CD14-positive monocyte (primary cell): ENCODE data around the gene MAML3. TPM values are rescaled to one million over a fixed set of nuclear protein-coding genes. Genes with fewer than 3 reads are reported as not detected.

Experiments used
- DNase-seq, 3 donors: peaks; one replicate each; pipeline ENCODE4 v3.0.0-alpha.2; 2011 to 2022
- H2AFZ ChIP-seq: 2 replicates; pipeline ENCODE4 v1.6.0; 2012; ENCODE audit warnings: mild to moderate bottlenecking, low read depth, low read length, inconsistent platforms; ENCODE audit not compliant: insufficient read depth, poor library complexity, severe bottlenecking
- H3K27ac ChIP-seq, 2 donors: 1 replicate in 1 of 2; 2 replicates in 1 of 2; pipeline ENCODE4 v1.5.1; 2012 to 2013; ENCODE audit warnings: low read length in 2 of 2, control low read depth in 1 of 2, inconsistent platforms in 1 of 2, low read depth in 1 of 2, mild to moderate bottlenecking in 1 of 2
- H3K27me3 ChIP-seq, 2 donors: one replicate each; pipeline versions ENCODE4 v1.6.0 to v1.6.1; 2011 to 2013; ENCODE audit warnings: low read length in 2 of 2; ENCODE audit not compliant: control insufficient read depth in 2 of 2, insufficient read depth in 2 of 2
- H3K36me3 ChIP-seq, 2 donors: replicated peaks in 1 of 2; 1 replicate in 1 of 2; 2 replicates in 1 of 2; pipeline versions ENCODE4 v1.5.1 to v1.6.1; 2012 to 2013; ENCODE audit warnings: low read length in 2 of 2, control low read depth in 1 of 2, inconsistent platforms in 1 of 2, mild to moderate bottlenecking in 1 of 2; ENCODE audit not compliant: insufficient read depth in 2 of 2, control insufficient read depth in 1 of 2
- H3K4me1 ChIP-seq, 2 donors: 1 replicate in 1 of 2; 2 replicates in 1 of 2; pipeline versions ENCODE4 v1.5.1 to v1.6.1; 2012 to 2013; ENCODE audit warnings: low read length in 2 of 2, control low read depth in 1 of 2, inconsistent platforms in 1 of 2, mild to moderate bottlenecking in 1 of 2, moderate library complexity in 1 of 2; ENCODE audit not compliant: insufficient read depth in 2 of 2, control insufficient read depth in 1 of 2
- H3K4me2 ChIP-seq: replicated peaks from 2 replicates; pipeline ENCODE3; 2012; ENCODE audit warnings: low read length, moderate library complexity, mild to moderate bottlenecking; ENCODE audit not compliant: poor library complexity, severe bottlenecking; ENCODE audit errors: extremely low read depth
- H3K4me3 ChIP-seq, 3 experiments: fragments of 200-600 bp in 1 of 3; sonication (generic) in 1 of 3; replicated peaks in 1 of 3; 1 replicate in 2 of 3; 2 replicates in 1 of 3; pipeline ENCODE4 v1.5.1; 2011 to 2013; ENCODE audit warnings: low read length in 3 of 3, mild to moderate bottlenecking in 3 of 3, control low read depth in 2 of 3, low read depth in 2 of 3, inconsistent platforms in 1 of 3, moderate library complexity in 1 of 3
- H3K79me2 ChIP-seq: 2 replicates; pipeline ENCODE4 v1.6.0; 2012; ENCODE audit warnings: mild to moderate bottlenecking, control low read depth, inconsistent platforms, low read length, moderate library complexity; ENCODE audit not compliant: insufficient read depth
- H3K9ac ChIP-seq: 2 replicates; pipeline ENCODE4 v1.6.0; 2017; ENCODE audit warnings: low read length, mild to moderate bottlenecking; ENCODE audit not compliant: insufficient read depth, poor library complexity, severe bottlenecking
- H3K9me3 ChIP-seq, 2 donors: replicated peaks in 1 of 2; 1 replicate in 1 of 2; 2 replicates in 1 of 2; pipeline versions ENCODE4 v1.5.1 to v1.6.1; 2012 to 2013; ENCODE audit warnings: low read length in 2 of 2, control low read depth in 1 of 2; ENCODE audit not compliant: control insufficient read depth in 1 of 2, insufficient read depth in 1 of 2
- H4K20me1 ChIP-seq: 2 replicates; pipeline ENCODE4 v1.6.0; 2012; ENCODE audit warnings: mild to moderate bottlenecking, low read length, control low read depth, moderate library complexity; ENCODE audit not compliant: insufficient read depth
- H3K27ac Mint-ChIP-seq, 7 donors: one replicate each; pipeline ENCODE4 v1.8.0; 2020; ENCODE audit warnings: mild to moderate bottlenecking in 7 of 7, mixed read lengths in 7 of 7, moderate library complexity in 6 of 7, inconsistent platforms in 2 of 7
- H3K27me3 Mint-ChIP-seq, 3 donors: one replicate each; pipeline ENCODE4 v1.8.0; 2021 to 2022; ENCODE audit warnings: low read depth in 3 of 3, mild to moderate bottlenecking in 3 of 3, mixed read lengths in 3 of 3, moderate library complexity in 3 of 3, inconsistent platforms in 1 of 3
- H3K36me3 Mint-ChIP-seq, 2 donors: one replicate each; pipeline ENCODE4 v1.8.0; 2020; ENCODE audit warnings: mixed read lengths in 2 of 2, inconsistent platforms in 1 of 2, mild to moderate bottlenecking in 1 of 2
- H3K4me1 Mint-ChIP-seq: one replicate; pipeline ENCODE4 v1.8.0; 2020; ENCODE audit warnings: mild to moderate bottlenecking, mixed read lengths
- H3K4me3 Mint-ChIP-seq, 2 donors: one replicate each; pipeline ENCODE4 v1.8.0; 2020; ENCODE audit warnings: mild to moderate bottlenecking in 2 of 2, mixed read lengths in 2 of 2, moderate library complexity in 1 of 2
- H3K9me3 Mint-ChIP-seq, 7 donors: one replicate each; pipeline ENCODE4 v1.8.0; 2020 to 2022; ENCODE audit warnings: mixed read lengths in 7 of 7, mild to moderate bottlenecking in 6 of 7, moderate library complexity in 6 of 7, inconsistent platforms in 2 of 7
- WGBS: methylation state at CpG from one replicate; pipeline ENCODE4 v1.1.5; 2013; ENCODE audit warnings: missing lambda C conversion rate; ENCODE audit not compliant: insufficient coverage; 5-methylcytosine and 5-hydroxymethylcytosine counted together
- intact Hi-C, 2 donors: fragments of 100-400 bp; cut with micrococcal nuclease; formaldehyde crosslinking; loops; one replicate each; pipeline versions ENCODE4 v1.15.0 to v1.15.1; 2023
- polyA plus RNA-seq, 3 donors: library from polyadenylated mRNA; depleted of rRNA in 1 of 3; unstranded in 2 of 3; stranded (reverse) in 1 of 3; fragments of 300-500 nt in 2 of 3; fragments of >200 nt in 1 of 3; fragmentation: Illumina TruSeq in 2 of 3; gene quantifications; 1 replicate in 2 of 3; 2 replicates in 1 of 3; pipeline ENCODE4 v1.2.3, GENCODE V29; 2012 to 2021
- TF ChIP-seq, protein P1 (sequence below): fragments of 200-600 bp; IDR thresholded peaks from one replicate; pipeline ENCODE4 v1.8.0; 2022; ENCODE audit warnings: antibody characterized with exemption, mild to moderate bottlenecking

MAML3 gene
- polyA plus RNA-seq, 3 donors = 1.5 to 6.5 (median 2.3) TPM

DNA sequence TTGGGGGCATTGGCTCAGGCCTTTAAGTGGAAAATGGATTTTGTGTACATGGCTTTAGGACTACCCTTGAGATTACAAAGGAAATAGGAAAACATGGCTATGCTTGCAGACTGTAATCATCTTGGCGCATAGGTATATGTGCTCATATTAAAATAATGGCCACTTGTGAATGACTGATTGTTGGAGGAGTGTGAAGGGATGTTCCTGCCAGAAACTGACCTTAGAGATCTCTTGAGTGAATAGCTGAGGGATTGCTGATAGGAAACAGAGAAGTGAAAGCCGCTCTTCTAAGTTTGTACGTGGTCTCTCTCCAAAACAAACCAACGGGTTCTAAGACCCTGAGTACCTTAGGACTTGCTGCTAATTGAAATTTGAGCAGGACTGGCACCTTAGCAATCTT is 302.3 kb downstream of the MAML3 start:
- Histone ChIP-seq H3K36me3 (peaks cover 0 to 5% of the 10 kb centered on the region in 2 donors), H3K79me2 (no peaks in the 10 kb centered on the region), H3K4me2 (no peak overlapping the region), H3K4me3 (no peak overlapping the region), H3K27ac (no peak overlapping the region), H3K9ac (no peak overlapping the region), H4K20me1 (no peaks in the 10 kb centered on the region), H2AFZ (no peak overlapping the region), H3K4me1 (peaks cover 11 to 17% of the 10 kb centered on the region in 2 donors), H3K27me3 (no peaks in the 10 kb centered on the region), H3K9me3 (no peaks in the 10 kb centered on the region)
- Mint-ChIP-seq H3K4me1 (peaks cover 19% of the 10 kb centered on the region), H3K27me3 (peaks cover 0 to 1% (median 0%) of the 10 kb centered on the region in 3 donors), H3K4me3 (no peak overlapping the region), H3K27ac (no peak overlapping the region), H3K9me3 (no peaks in the 10 kb centered on the region), H3K36me3 (peaks cover 10% of the 10 kb centered on the region in 2 donors)
- TF ChIP-seq, protein P1, sequence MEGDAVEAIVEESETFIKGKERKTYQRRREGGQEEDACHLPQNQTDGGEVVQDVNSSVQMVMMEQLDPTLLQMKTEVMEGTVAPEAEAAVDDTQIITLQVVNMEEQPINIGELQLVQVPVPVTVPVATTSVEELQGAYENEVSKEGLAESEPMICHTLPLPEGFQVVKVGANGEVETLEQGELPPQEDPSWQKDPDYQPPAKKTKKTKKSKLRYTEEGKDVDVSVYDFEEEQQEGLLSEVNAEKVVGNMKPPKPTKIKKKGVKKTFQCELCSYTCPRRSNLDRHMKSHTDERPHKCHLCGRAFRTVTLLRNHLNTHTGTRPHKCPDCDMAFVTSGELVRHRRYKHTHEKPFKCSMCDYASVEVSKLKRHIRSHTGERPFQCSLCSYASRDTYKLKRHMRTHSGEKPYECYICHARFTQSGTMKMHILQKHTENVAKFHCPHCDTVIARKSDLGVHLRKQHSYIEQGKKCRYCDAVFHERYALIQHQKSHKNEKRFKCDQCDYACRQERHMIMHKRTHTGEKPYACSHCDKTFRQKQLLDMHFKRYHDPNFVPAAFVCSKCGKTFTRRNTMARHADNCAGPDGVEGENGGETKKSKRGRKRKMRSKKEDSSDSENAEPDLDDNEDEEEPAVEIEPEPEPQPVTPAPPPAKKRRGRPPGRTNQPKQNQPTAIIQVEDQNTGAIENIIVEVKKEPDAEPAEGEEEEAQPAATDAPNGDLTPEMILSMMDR = no peak
- intact Hi-C loops = no loop called here
- 100% methylated on average over 1 of the region's 4 CpGs for WGBS
- no peak for DNase-seq

DNA sequence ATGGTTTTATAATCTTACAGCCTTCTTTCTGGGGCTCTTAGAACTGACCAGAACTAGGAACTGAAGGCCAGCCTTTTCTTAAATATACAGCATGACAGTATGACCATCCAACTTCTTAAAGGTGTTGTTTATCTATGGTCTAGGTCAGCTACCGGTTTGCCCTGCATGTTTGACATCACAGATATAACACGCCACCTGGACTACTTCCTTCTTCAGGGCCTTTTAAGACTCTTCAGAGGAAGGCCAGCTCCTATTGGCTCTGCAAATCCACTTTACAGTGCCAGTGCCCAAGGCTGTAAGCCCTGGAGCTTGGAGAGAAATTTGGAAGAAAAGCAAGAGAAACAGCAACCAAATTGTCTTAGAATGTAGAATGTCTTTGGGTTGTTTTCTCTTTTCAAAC is 302.9 kb downstream of the MAML3 start:
- peaks cover 0 to 1% (median 0%) of the 10 kb centered on the region in 3 donors for H3K27me3 Mint-ChIP-seq
- peaks cover 7 to 10% of the 10 kb centered on the region in 2 donors for H3K36me3 Mint-ChIP-seq
- Histone ChIP-seq H2AFZ (no peak overlapping the region), H3K4me2 (no peak overlapping the region), H3K9me3 (no peaks in the 10 kb centered on the region), H3K9ac (no peak overlapping the region), H3K27me3 (no peaks in the 10 kb centered on the region), H3K4me1 (peaks cover 11 to 17% of the 10 kb centered on the region in 2 donors), H4K20me1 (no peaks in the 10 kb centered on the region), H3K36me3 (peaks cover 0 to 5% of the 10 kb centered on the region in 2 donors), H3K79me2 (no peaks in the 10 kb centered on the region), H3K4me3 (no peak overlapping the region), H3K27ac (no peak overlapping the region)
- TF ChIP-seq, protein P1 = no peak
- H3K9me3 Mint-ChIP-seq = no peaks in the 10 kb centered on the region
- peaks cover 19% of the 10 kb centered on the region for H3K4me1 Mint-ChIP-seq
- H3K4me3 Mint-ChIP-seq = no peak overlapping the region
- no peak for DNase-seq
- intact Hi-C loops = no loop called here
- H3K27ac Mint-ChIP-seq = no peak overlapping the region
- no CpG with 5 or more reads among the region's 2 CpGs for WGBS
